HuH-7 (cell line): ENCODE data around the gene C2orf76.
"Not testable (repeated sequence)": the region's sequence is repeated elsewhere in the genome, so short reads cannot be mapped to it uniquely, and the experiment has no call there.

Experiments
- DNase-seq: peaks from one replicate; pipeline ENCODE4 v3.0.0; 2011; ENCODE audit warnings: low spot score

C2orf76 gene

DNA sequence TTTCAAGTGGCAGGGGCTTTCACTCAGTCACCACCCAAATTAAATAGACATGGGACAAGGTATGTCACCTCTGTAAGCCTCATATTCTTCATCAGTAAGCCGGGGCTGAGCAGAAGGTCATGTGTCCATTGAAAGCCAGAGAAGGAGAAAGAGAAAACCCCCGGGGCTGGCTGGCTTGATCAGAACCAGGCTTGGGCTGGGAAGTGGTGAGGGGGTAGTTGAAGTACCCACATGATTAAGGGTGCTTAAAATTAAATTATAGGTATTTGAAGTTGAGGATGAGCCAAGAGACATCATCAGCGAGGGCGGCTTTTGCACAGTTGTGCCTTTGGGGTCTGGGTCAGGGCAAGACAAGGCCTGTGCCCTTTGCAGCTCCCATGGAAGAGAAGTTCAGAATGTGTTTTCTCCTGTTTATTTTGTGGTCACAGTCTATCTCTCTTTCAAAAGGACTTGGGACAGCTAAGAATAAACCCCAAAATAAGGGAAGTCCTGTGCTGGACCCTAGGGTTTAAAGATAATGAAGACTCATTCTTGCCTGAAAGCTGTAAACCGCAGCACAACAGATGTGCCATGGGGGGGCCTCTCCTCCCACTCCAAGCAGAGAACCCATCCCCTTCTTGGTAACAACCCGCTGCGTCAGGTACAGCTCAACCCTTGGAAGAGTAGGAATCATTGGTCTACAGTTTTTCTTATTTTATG lies 10.8 kb upstream of the C2orf76 start:
- DNase-seq = no peak

DNA sequence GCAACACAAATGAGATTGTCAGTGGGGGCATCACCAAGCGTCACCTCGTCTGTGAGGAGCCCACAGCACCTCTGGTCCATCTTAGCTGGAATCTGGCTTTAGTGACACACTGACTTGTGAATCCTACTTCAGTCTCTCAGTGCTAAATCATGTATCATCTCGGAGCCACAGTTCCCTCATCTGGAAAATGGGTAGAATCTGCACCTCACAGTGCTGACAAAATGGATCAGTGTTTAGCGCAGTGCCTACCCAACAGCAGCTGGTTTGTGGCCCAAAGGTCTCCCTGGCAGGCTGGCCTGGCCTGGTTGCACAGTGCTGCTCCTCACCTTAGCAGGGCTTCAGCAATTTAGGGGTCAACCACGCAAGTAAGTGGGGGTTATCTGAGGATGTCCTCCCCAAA lies 10.2 kb upstream of the C2orf76 start:
- DNase-seq = no peak

DNA sequence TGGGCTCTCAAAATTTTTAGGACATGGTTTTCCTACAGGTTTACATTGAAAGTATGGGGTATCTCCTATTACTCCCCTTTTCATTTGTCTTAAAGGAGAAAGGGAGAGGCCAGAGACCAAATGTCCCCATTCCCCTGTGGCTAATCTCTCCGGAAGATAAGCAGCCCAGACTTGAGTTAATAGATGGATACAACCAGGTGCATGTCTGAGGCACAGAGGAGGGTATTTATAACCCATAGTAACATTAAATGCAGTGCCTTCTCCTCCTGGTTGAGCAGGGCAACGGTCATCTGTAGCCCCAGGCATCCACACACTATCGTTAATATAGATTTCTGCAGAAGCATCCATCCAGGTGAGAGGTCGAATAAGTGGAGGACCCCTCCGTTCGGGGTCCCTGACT lies 9.8 kb upstream of the C2orf76 start:
- DNase-seq = not testable (repeated sequence)

DNA sequence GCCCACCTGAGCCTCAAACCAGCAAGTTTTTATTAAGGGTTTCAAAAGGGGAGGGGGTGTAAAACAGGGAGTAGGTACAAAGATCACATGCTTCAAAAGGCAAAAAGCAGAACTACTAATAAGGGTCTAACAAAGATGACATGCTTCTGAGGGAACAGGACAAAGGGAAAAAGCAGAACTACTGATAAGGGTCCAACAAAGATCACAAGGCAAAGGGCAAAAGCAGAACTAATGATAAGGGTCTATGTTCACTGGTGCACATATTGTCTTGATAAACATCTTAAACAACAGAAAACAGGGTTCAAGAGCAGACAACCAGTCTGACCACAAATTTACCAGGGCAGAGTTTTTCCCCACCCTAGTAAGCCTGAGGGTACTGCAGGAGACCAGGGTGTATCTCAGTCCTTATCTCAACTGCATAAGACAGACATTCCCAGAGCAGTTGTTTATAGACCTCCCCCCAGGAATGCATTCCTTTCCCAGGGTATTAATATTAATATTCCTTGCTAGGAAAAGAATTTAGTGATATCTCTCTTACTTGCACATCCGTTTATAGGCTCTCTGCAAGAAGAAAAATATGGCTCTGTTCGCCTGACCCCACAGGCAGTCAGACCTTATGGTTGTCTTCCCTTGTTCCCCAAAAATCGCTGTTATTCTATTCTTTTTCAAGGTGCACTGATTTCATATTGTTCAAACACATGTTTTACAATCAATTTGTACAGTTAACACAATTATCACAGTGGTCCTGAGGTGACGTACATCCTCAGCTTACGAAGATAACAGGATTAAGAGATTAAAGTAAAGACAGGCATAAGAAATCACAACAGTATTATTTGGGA lies 7.5 kb upstream of the C2orf76 start:
- not testable (repeated sequence) for DNase-seq

DNA sequence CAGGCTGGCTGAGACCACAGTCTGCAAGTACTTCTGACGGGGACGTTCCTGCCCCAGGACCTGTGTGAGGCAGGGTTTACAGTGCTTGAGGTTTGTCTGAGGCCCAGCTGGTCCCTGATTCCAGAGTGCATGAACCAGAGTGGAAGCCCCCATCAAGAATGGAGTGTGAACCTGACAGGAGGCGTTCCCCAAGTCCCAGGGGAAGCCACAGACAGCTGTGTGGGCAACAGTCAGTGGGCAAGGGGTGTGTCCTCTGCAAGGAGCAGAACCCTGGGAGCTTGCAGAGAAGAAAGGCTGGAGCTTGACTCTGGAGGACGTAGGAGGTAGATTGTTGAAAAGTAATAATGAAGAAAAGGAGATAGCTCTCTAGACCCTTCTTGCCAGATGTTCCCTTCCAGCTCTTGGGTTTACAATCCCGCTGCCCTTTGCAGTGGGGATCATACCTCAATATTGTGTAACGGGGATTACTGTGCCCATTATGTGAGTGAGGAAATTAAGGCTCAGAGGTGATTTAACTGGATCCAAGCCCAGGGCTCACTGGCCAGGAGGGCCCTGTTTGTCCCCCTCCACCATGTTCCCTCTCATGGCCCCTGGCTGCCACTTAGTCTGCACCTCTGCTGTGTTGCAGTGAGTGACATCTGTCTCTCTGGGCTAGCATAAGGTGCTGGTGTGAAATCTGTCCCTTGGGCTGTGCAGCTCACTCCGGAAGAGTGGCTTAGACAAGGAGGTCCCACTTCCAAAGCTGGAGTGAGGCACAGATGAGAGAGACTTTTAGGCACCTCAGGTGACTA lies 6.3 kb upstream of the C2orf76 start:
- no peak for DNase-seq

DNA sequence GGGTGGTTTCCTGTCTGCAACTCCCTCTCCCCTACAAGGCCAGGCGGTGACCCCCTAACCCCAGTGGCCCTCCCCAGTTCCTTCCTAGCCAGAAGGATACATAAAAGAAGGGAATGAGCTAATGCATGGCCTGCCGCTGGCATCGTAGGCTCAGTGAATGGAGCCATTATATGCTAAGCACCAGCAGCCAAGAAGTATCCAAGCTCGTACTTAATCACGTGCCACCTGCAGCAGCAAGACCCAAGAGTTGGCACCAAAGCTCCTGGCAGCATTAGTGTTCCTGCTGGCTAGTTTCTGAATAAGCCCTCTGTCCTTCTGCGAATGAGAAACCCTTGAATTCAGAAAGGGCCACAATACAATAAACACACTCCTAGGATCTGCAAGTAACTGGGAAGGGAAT lies 4.5 kb upstream of the C2orf76 start:
- no peak for DNase-seq

DNA sequence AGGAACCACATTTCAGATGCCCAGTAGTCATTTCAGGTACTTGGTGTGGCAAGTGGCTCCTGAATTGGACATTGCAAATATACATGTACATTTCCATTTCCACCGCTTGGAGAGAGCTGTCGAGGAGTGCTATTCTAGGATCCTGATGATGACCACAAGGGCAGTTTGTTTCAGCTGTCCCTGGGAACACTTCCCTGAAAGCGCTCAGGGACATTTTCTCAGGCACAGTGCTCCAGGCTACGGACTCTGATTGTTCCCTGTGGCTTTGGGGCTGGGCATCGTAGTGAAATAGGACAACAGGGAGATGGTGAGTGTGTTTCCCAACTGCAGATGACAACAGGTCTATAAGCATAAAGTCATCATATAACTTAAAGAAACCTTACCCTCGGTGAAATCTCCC lies 3.2 kb upstream of the C2orf76 start:
- DNase-seq = no peak

DNA sequence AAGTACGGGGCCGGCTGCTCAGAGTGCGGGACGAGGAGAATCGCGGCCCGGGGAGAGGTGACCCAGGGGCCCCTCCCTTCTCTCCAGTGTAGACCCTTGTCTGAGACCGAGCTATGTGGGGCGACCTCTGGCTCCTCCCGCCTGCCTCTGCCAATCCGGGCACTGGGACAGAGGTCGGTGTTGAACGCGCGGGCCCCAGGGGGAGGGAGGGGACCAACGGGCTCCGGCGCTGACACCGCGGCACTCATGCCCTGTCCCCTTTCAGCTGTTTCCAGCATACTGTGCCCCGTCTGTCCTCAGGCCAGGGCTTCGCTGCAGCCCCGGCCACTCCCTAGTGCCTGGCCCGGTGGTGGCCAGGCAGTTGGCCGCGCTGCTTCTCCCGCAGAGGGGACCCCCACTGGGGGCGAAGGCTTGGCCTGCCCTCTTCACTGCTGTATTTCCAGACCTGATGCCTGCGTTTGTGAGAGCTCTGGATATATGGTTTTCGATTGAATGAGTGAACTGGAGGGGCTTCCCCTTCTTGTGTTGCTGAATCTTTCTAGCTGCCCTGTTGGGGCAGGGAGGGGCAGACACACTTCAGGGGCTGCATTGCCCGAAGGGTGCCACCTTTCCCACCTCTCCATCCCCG lies 952 bp upstream of the C2orf76 start:
- DNase-seq = peak; percentile 69

DNA sequence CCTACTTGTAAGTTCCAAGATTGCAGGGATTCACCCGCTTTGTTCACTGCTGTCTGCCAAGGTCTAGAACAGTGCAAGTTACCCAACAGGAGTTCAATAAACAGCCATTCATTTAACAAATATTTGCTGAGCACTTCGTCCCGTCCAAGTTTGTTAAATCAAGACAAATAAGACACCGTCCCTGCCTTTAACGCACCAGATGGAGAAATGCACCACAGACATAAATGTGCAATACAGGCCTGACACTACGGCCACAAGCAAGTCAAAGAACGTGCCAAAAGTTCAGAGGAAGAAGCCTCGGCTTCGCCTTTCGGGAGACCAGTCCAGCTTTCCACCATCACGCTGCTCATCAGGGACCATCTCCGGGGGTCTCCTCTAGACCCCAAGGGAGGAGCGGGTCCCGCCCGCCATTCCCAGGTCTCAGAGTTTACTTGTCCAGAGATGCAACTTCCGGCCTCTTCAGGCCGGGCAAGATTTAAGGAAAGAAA lies 429 bp downstream of the C2orf76 start:
- no peak for DNase-seq

DNA sequence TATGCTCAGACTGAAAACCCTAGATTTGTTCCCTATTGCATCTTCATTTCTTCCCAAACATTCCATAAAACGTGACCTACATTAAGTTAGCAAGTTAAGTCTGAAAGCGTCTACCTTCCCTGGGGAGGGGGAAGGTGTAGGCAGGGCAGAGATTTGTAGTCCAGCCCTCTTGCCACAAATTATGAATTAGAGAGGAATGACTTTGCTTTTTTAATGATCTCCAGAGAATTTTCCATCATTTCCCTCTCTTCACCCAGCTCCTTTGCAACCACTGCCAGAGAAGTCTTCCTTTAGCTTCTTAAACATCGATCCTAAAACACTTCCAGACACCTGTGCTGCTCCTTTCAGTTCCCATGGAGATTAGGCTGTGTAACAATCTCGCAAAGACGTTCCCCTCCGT lies 1.2 kb downstream of the C2orf76 start:
- DNase-seq = no peak

DNA sequence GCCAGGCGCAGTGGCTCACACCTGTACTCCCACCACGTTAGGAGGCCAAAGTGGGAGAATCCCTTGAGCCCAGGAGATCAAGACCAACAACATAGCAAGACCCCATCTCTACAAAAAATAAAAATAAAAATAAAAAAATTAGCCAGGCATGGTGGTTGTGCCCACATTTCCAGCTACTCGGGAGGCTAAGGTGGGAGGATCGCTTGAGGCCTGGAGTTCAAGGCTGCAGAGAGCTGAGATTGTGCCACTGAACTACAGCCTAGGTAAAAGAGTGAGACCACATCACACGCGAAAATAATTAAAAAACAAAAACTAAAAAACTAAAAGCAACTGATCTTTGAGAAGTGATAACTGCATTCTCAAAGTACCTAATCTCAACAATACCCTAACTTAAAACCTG lies 1.8 kb downstream of the C2orf76 start:
- no peak for DNase-seq

DNA sequence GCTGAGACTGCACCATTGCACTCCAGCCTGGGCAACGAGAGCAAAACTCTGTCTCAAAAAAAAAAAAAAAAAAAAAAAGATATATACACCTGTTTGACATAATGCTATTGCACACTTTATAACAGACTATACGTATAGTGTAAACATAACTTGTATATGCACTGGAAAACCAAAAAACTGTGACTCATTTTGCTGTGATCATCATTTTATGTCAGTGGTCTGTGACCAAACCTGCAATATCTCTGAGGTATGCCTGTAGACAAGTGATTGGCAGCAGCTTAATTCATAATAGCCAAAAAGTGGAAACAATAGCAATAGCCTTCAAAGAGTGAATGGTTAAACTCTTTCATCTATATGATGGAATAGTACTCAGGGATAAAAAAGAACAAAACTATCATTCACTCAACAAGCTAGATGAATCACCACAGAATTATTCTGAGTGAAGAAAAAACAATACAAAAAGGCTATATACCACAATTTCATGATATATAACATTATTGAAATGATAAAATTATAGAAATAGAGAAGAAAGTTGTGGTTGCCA lies 6.1 kb downstream of the C2orf76 start:
- no peak for DNase-seq

DNA sequence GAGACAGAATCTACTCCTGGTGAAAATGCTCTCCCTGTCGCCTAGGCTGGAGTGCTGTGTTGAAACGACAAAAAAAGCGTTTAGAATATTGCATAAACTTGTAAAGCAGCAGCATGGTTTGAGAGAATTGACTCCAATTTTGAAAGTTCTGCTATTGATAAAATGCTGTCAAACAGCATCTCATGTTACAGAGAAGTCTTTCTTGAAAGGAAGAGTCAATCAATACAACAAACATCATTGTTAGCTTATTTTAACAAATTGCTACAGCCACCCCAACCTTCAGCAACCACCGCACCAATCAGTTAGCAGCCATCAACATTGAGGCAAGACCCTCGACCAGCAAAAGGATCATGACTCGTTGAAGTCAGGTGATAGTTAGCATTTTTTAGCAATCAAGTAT lies 6.9 kb downstream of the C2orf76 start:
- DNase-seq = no peak

DNA sequence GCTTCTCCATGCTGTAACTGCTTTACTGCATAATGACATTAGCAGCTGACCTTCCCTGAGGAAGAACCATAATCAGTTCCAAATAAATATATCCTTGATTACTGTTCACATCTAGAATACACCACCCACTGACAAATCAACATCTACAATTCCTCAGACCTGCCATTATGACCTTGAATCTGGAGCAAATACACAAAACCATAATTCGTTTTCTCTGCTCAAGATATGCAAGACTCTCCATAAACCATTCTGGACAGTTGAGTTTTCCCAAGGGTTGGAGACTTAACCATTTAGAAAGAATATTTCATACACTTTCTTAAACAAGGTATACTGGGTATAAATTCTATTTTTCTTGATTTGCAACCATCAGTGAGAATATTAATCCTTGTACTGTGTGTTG lies 11.8 kb downstream of the C2orf76 start:
- DNase-seq = no peak

DNA sequence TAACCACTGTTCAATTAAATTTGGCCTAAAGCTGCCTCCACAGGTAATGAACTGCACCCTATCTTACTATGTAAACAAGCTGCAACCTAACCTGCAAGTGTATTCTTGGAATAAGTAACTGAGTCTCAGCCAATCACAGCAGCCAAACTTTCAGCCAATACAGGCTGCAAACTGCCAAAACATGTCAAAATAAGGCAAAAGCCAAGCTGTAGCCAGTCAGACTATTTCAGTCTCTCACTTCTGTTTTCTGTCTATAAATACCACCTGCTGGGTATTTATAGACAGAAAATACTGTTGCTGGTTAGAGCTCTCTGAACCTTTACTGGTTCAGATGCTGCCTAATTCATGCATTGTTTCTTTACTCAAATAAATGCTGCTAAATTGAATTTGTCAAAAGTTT lies 14.3 kb downstream of the C2orf76 start:
- no peak for DNase-seq

DNA sequence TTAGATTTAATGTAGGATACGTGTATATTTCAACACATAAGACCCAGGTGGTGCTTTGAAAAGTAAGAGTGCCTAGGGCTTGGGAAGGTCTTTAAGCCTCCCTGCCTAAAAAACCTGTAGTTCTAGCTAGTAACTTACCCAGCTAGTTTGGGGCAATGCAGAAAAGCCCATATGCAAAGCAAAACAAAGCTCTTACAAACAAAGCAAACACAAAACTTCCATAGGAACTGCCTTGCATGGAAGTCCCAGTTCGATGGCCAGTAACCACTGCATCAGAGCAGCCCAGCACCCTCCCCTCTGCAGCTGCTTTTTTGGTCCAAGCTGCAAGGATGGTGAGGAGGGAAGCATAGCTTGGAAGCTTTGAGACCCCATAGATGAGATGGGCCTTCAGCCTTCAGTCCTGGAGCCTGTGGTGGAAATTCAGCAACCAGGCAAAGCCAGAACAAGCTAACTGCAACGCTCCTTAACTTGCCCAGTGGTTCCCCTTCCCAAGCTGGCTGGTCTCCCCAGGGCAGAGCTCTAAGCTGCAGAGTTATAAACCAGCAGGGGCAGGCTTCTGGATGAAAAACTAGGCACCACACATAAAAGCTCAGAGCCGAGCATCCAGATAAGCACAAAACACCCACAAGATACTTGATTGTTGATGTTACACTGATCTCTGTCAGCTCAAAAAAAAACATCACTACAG lies 16.2 kb downstream of the C2orf76 start:
- DNase-seq = no peak

DNA sequence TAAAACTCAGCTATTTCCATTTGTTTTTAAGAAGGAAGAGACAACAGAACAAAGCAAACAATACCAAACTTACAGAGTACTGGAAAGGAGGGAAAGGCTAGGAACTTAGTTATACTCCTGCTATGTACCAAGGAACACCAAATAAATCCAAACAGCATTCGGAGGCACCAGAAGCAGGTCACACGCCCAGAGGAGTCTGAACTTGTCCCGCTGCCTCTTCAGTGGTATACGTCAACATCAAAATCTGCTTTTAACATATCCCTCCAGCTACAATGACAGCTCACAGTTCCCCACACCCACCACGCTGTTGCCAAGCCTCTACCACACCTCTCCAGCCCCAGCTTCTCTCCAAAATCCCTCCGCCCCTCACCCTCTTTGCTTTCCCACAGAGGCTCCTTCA lies 17.3 kb downstream of the C2orf76 start:
- no peak for DNase-seq

DNA sequence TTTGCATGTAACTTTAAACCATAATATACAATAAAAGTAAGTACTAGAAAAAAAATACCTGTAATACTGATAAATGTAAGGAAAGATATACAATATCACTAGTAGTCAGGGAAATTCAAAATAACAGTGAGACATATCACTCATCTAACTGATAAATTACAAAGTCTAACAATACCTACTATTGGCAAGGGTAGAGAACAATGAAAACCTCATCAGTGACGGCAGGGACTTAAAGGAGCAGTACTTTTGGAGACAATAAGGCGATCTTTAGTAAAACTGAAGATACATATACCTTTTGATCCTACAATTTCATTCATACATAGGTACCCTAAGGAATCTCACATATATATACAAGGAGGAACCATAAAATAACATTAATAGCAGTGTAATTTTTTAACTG lies 24.9 kb downstream of the C2orf76 start:
- DNase-seq = no peak

DNA sequence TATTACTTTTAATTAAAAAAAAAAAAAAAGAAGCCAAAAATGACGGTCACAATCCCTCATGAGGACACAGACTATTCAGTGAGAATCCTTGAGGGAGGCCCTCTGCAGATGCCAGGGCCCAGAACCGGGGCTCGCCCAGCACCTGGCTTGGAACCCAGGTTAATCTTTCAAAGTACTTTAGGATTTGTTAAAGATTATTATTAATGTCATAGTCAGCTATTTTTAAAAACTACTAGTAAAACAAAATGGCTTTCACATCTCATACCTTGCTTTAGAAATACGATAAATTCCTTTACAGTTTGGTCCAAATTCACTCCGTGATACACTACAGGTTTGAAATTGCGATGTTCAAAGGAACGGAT lies 27.1 kb downstream of the C2orf76 start:
- no peak for DNase-seq

DNA sequence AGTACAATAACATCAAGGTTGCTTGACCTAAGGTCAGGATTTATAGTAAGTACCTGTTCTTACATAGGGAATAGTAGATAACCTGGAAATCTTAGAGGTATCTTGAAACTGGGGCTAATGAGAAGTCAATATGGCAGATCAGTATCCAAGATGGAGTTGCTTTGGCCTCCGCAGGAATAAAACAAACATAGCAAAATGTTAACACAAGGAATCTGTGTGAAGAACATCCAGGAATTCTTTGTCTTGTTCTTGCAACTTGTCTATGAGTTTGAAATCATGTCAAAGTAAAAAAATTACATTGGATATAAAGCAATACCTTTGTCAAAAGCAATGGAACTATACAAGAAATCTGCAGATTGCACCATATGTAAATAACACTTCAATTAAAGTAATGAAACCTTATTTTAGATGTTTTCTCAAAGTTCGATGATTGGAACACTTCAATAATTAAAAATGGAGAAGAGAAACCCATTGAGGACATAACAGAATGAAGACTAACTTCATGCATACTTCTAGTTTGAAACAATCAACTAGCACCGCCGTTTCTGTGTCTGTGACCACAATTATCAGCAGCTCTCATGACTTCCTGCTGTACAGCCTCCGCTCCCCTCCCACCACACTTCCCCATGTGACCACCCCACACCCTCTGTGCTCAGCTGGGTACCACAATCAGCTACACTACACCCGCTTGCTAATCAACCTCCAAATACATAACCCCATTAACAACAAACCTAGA lies 27.6 kb downstream of the C2orf76 start:
- no peak for DNase-seq

DNA sequence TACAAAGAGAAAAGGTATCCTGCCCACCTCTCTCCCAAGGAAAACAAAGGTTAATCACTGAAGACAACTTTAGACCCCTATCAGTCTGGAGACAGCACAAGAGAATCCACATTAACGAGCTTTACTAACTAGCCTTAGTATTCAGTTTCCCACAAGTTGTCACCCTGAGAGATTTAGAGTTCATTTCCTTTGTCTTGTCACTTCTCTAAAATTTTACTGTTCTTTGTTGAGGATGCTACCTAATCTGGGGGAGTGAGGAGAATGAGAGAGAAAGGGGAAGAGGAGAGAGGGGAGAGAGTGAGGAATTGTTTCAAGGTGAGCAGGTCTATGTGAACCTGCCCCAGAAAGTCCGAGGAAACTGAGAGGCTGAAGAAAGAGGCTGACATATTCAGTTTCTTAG lies 28.4 kb downstream of the C2orf76 start:
- no peak for DNase-seq
